Hypothalamus (tissue), 51 donors: ENCODE data around the gene KLF2.
"Not testable (repeated sequence)": the region's sequence is repeated elsewhere in the genome, so short reads cannot be mapped to it uniquely, and the experiment has no call there.

Source experiments
- DNase-seq, 51 donors: peaks; one replicate each; lab custom pipeline; 2025; lab: John Stamatoyannopoulos, UW

KLF2 gene

DNA sequence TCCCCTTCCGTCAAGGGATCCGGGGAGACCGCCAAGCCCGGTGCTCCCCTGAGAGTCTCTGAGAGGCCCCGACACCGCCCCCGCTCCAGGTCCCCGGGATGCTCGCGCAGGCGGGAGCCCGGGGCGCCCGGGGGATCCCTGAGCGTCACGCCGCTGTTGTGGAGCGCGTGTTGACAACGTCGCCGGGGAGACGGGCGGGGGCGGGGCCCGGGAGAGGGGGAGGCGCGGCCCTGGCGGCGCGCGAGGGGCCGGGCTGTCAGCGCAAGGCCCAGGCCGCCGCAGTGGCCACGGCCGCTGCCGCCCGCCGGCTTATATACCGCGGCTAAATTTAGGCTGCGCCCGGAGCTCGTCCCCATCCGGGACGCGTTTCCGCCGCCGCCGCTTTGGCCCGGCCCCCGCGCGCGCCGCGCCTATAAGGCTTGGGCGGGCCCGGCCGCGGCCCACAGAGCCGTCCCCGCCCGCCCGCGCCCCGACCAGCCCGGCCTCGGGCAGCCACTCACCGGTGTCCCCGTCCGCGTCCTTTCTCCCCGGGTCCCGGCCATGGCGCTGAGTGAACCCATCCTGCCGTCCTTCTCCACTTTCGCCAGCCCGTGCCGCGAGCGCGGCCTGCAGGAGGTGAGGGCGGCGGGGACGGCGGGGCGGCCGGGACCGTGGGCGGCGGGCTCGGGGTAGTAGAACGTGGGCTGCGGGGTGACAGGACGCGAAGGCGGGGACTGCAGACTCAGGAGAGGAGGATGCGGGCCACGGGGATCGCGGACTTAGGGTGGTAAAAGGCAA is at the start of gene KLF2:
Gene KLF2, plus strand, starts transcription at position 443 of the 777 bp plus-strand sequence. Its CDS starts 98 bp downstream, at position 541.
- peak in 45 of 51 donors; percentile 9 to 81 (median 60) for DNase-seq

DNA sequence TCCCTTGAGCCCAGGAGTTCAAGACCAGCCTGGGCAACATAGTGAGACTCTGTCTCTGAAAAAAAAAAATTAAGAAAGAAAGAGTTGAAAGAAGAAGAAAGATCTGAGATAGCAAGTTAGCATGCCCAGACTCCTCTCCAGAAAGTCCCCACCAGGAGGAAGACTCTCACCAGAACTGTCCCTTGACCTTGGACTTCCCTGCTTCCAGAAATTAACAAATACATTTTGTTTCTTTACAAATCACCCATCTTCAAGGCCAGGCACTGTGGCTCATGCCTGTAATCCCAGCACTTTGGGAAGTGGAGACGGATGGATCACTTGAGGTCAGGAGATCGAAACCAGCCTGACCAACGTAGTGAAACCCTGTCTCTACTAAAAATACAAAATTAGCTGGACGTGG is 44.3 kb upstream of the KLF2 start:
- DNase-seq, result no peak

- no peak for DNase-seq
Measured at GRCh38 chr19:16281743-16282142, 42.9 kb upstream of the KLF2 start.

DNA sequence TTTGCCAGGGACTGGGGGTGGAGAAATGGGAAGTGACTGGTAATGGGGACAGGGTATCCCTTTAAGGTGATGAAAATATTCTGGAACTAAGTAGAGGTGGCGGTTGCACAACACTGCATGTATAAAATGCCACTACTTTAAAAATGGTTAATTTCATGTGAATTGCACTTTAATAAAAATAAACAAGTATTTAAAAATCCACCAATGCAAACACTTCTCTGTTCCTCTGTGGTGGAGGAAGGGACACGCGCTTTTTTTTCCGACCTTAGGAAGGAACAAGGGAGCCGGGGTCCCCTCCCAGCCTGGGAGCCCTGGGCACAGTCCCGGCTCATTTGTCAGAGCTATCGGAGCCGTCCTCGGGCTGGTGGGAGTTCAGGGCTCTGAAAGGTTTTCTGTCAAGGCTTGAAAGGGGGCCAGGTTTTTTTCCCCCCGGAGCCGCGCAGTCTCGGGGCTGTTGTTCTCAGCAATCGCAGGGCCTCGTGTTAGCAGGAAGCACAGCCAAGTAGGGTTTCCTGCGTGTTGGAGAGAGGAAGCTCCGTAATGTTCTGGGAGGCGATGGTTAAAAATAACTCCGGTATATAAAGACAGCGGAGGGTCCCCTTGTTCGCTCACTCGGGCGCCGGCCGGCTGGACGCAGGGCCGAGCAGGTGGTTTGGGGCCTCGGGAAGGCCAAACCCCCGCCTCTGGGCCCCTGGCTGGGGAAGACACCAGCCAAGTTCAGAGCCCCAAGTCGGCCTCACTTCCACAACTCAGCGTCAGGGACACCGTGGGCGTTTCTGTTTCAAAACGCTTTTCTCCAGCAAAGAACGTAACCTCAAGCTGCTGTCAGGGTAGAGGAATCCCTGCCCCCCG is 41.2 kb upstream of the KLF2 start:
- DNase-seq, result peak in 49 of 51 donors; percentile 12 to 89 (median 67)

DNA sequence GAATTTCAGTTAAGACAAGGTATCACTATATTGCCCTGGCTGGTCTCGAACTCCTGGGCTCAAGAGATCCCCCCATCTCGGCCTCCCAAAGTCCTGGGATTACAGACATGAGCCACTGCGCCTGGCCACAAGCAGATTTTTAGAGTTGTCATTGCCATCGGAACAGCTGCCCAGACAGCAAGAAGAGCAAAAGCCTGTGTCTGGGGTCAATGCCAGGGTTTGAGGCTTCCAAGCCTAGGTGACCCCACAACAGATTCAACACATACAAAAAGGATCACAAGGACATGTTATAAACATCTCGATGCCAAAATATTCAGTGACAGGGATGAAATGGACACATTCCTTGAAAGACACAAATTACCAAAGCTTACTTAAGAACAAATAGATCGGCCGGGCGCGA is 40.1 kb upstream of the KLF2 start:
- DNase-seq, result no peak

DNA sequence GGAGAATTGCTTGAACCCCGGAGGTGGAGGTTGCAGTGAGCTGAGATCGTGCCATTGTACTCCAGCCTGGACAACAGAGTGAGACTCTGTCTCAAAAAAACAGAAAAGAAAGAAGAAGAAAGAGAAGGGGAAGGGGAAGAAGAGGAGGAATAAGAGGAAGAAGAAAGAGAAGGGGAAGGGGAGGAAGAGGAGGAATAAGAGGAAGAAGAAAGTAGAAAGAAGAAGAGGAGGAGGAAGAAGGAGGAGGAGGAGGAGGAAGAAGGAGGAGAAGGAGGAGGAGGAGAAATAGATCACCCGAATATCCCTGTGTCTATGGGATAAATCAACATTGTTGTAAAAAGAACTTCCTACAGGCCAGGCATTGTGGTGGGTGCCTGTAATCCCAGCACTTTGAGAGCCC is 39.5 kb upstream of the KLF2 start:
- not testable (repeated sequence) for DNase-seq

GRCh38 chr19:16285769-16286498 is 38.7 kb upstream of the KLF2 start:
- peak in 38 of 51 donors; percentile 6 to 74 (median 42) for DNase-seq

- no peak for DNase-seq
Measured at GRCh38 chr19:16288544-16288943, 36.1 kb upstream of the KLF2 start.

- no peak for DNase-seq
Measured at GRCh38 chr19:16289594-16289993, 35.0 kb upstream of the KLF2 start.

- no peak for DNase-seq
Measured at GRCh38 chr19:16290692-16291091, 33.9 kb upstream of the KLF2 start.

DNA sequence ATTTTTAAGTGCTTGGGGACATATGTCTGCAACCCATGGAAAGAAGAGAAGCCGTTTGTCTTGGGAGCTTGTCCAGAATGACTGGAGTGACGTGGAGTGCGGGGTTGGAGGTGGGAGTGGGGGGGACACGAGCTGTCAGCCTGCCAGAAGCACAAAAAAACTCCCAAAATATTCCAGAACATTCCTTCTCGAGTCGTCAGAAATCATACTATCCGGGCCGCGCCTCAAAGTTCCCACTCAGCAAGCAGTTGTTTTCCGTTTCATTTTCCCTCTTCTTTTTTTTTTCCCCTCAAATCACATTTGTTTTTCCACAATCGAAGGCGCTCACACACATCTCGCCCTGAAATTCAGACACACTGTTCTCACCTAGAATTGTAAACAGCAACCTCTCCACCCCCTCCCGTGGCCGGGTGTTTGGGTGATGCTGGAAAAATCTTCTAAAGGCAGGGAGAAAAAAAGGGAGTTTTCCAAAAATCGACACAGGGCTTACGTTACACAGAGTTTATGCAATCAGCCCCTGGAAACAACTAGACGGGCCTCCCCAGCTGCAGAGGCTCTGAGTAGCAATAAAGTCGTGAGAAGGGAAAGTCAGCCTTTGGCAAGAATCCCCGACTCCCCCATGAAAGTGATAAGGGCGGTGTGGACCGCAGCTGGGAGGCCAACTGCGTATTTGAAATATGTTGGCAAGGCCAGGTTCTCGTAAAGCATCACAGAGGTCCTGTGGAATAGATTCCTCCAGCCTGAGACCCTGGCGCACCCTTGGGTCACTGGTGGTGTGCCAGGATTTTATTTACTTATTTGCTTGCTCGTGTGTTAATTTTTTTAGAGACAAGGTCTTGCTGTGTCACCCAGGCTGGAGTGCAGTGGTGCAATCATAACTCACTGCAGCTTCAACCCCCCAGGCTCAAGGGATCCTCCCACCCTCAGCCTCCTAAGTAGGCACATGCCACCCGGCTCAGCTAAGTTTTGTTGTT is 31.2 kb upstream of the KLF2 start:
- peak in 3 of 51 donors; percentile 12 to 33 (median 32) for DNase-seq

DNA sequence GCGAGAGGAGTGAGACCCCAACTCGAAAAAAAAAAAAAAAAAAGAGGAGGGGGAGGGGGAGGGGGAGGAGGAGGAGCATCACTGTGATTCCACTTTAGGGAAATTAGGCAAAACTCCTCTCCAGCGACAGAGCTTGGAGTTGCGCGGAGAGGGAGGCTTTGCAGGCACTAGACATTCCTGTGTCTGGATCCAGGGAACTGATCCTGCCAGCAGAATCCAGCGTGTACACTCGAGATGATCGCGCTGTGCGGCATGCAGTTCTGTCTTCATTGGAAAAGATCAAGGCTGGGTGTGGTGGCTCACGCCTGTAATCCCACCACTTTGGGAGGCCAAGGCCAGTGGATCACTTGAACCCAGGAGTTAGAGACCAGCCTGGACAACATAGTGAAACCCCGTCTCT is 29.6 kb upstream of the KLF2 start:
- no peak for DNase-seq

DNA sequence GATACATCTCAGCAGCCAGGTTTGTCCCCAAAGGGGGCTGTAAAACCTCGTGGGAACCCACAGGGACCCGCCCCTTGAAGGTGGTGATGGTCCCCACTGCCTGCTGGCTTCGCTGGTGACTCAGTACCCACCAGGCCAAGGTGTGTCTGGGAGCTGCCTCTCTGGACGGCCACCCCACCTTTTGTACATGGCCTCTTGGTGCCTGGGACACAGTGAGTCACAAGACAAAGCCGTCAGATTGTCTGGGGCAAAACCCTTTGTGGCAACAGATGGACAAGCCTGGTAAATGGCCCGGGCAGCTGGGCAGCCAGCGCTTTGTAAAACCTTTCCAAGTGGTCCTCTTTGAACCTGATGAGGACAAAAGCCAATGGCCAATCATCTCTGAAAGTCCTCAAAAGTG is 27.9 kb upstream of the KLF2 start:
- DNase-seq, result no peak

DNA sequence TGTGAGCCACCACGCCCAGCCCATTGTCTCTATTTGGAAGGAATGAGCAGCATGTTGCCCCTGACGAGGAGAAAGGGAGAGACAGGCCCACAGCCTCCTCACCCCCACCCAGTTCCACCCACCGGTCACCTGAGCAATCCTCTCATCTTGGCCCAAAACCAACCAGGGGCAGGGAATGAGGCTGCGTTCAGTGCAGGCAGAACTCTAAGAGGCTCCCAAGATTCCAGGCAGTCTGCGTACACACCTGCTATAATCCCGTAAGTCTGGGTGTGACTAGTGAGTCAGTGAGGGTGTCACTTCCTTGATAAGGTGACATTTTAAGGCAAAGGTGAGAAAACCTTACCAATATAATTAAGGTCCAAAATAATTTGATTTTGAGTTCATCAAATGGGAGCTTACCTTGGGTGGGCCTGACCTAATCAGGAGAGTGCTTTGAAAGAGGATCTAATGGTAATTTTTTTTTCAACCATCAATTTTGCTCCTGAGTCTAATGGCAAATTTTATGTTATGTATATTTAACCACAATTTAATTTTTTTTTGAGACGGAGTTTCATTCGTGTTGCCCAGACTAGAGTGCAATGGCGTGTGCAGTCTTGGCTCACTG is 26.9 kb upstream of the KLF2 start:
- DNase-seq, result no peak

- no peak for DNase-seq
Measured at GRCh38 chr19:16298334-16298733, 26.3 kb upstream of the KLF2 start.

GRCh38 chr19:16301999-16302694 is 22.5 kb upstream of the KLF2 start:
- DNase-seq, result peak in 1 of 51 donors; percentile 10

- no peak for DNase-seq
Measured at GRCh38 chr19:16303755-16304154, 20.9 kb upstream of the KLF2 start.

GRCh38 chr19:16304511-16304910 is 20.1 kb upstream of the KLF2 start:
- not testable (repeated sequence) for DNase-seq

DNA sequence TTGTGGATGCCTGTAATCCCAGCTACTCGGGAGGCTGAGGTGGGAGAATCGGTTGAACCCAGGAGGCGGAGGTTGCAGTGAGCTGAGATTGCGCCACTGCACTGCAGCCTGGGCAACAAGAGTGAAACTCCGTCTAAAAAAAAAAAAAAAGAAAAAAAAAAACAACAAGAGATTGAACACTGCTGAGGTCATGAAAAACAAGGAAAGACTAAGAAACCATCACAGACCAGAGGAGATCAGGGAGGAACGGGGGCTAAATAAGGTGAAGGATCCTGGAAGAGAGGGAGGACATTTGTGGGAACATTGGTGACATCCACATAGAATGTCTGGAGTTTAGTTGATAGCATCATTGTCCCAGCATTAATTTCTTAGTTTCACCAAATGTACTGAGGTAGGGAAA is 19.6 kb upstream of the KLF2 start:
- DNase-seq, result not testable (repeated sequence)
